H9 (cell line): ENCODE data around the gene ZNF562. TPM values are rescaled to one million over a fixed set of nuclear protein-coding genes. Genes with fewer than 3 reads are reported as not detected.

Source experiments
- DNase-seq: peaks from one replicate; pipeline ENCODE4 v3.0.0-alpha.2; 2017
- H2AFZ ChIP-seq: one replicate; pipeline ENCODE4 v1.6.1; 2013; ENCODE audit warnings: mild to moderate bottlenecking, low read length, control low read depth, moderate library complexity
- H2AK5ac ChIP-seq: 2 replicates; pipeline ENCODE4 v1.6.1; 2013; ENCODE audit warnings: low read length, control low read depth, mixed read lengths; ENCODE audit not compliant: insufficient read length
- H2BK120ac ChIP-seq: one replicate; pipeline ENCODE4 v1.6.1; 2013; ENCODE audit warnings: low read depth, mild to moderate bottlenecking, low read length, control low read depth, inconsistent platforms; ENCODE audit not compliant: poor library complexity, severe bottlenecking
- H2BK12ac ChIP-seq: 2 replicates; pipeline ENCODE4 v1.6.1; 2013; ENCODE audit warnings: low read length, control low read depth, mixed read lengths, low read depth; ENCODE audit not compliant: insufficient read length
- H2BK15ac ChIP-seq: 2 replicates; pipeline ENCODE4 v1.6.1; 2013; ENCODE audit warnings: low read depth, low read length, control low read depth
- H2BK20ac ChIP-seq: one replicate; pipeline ENCODE4 v1.6.1; 2013; ENCODE audit warnings: low read depth, mild to moderate bottlenecking, low read length, control low read depth, inconsistent platforms; ENCODE audit not compliant: poor library complexity, severe bottlenecking
- H2BK5ac ChIP-seq: 2 replicates; pipeline ENCODE4 v1.6.1; 2013; ENCODE audit warnings: low read length, control low read depth, mixed read lengths; ENCODE audit not compliant: insufficient read length
- H3K14ac ChIP-seq: 2 replicates; pipeline ENCODE4 v1.6.1; 2013; ENCODE audit warnings: low read length, control low read depth; ENCODE audit not compliant: insufficient read depth
- H3K18ac ChIP-seq: 2 replicates; pipeline ENCODE4 v1.6.1; 2013; ENCODE audit warnings: low read depth, mild to moderate bottlenecking, mixed read lengths, low read length, control low read depth; ENCODE audit not compliant: insufficient read length
- H3K23ac ChIP-seq: 2 replicates; pipeline ENCODE4 v1.6.1; 2013; ENCODE audit warnings: low read length, control low read depth, mixed read lengths, low read depth; ENCODE audit not compliant: insufficient read length
- H3K23me2 ChIP-seq: 2 replicates; pipeline ENCODE4 v1.6.1; 2013; ENCODE audit warnings: low read depth, mild to moderate bottlenecking, mixed read lengths, low read length, control low read depth; ENCODE audit not compliant: insufficient read length, poor library complexity, severe bottlenecking
- H3K27ac ChIP-seq: 2 replicates; pipeline ENCODE4 v1.5.1; 2013; ENCODE audit warnings: low read length, control low read depth, mixed read lengths, low read depth; ENCODE audit not compliant: insufficient read length
- H3K27me3 ChIP-seq: 2 replicates; pipeline ENCODE4 v1.6.1; 2013; ENCODE audit warnings: low read length, control low read depth, inconsistent platforms; ENCODE audit not compliant: insufficient read depth
- H3K4ac ChIP-seq: 2 replicates; pipeline ENCODE4 v1.6.1; 2013; ENCODE audit warnings: low read depth, mild to moderate bottlenecking, control low read depth, inconsistent platforms, low read length, moderate library complexity
- H3K4me1 ChIP-seq: 2 replicates; pipeline ENCODE4 v1.6.1; 2013; ENCODE audit warnings: low read length, control low read depth, inconsistent platforms; ENCODE audit not compliant: insufficient read depth
- H3K4me2 ChIP-seq: 2 replicates; pipeline ENCODE4 v1.6.1; 2013; ENCODE audit warnings: low read length, control low read depth, mixed read lengths; ENCODE audit not compliant: insufficient read length, insufficient read depth
- H3K56ac ChIP-seq: 2 replicates; pipeline ENCODE4 v1.6.1; 2013; ENCODE audit warnings: low read depth, mild to moderate bottlenecking, mixed read lengths, low read length, control low read depth; ENCODE audit not compliant: insufficient read length
- H3K79me1 ChIP-seq: 2 replicates; pipeline ENCODE4 v1.6.1; 2013; ENCODE audit warnings: low read depth, mild to moderate bottlenecking, moderate library complexity, low read length, control low read depth, inconsistent platforms; ENCODE audit not compliant: insufficient read depth, poor library complexity, severe bottlenecking
- H3K79me2 ChIP-seq: 2 replicates; pipeline ENCODE4 v1.6.1; 2013; ENCODE audit warnings: low read length, control low read depth, inconsistent platforms; ENCODE audit not compliant: insufficient read depth
- H3K9ac ChIP-seq: 2 replicates; pipeline ENCODE4 v1.6.1; 2013; ENCODE audit warnings: low read length, control low read depth, mixed read lengths; ENCODE audit not compliant: insufficient read length; ENCODE audit errors: extremely low read depth
- H3K9me3 ChIP-seq: one replicate; pipeline ENCODE4 v1.6.1; 2013; ENCODE audit warnings: low read depth, low read length, inconsistent platforms; ENCODE audit not compliant: control insufficient read depth
- H3T11ph ChIP-seq: one replicate; pipeline ENCODE4 v1.6.1; 2013; ENCODE audit warnings: mild to moderate bottlenecking, low read length, control low read depth, inconsistent platforms
- H4K20me1 ChIP-seq: one replicate; pipeline ENCODE4 v1.6.1; 2013; ENCODE audit not compliant: control insufficient read depth, insufficient read length, insufficient read depth
- H4K5ac ChIP-seq: 2 replicates; pipeline ENCODE4 v1.6.1; 2013; ENCODE audit warnings: low read depth, mild to moderate bottlenecking, mixed read lengths, low read length, control low read depth; ENCODE audit not compliant: insufficient read length
- H4K8ac ChIP-seq: replicated peaks from 2 replicates; pipeline ENCODE4 v1.6.1; 2013; ENCODE audit warnings: low read length, control low read depth, mixed read lengths, low read depth; ENCODE audit not compliant: insufficient read length
- H4K91ac ChIP-seq: 2 replicates; pipeline ENCODE4 v1.6.1; 2013; ENCODE audit warnings: low read depth, mild to moderate bottlenecking, moderate library complexity, mixed read lengths, low read length, control low read depth; ENCODE audit not compliant: insufficient read length
- H3K27ac Mint-ChIP-seq, 3 experiments: 2 replicates in 2 of 3; 3 replicates in 1 of 3; pipeline ENCODE4 v1.8.0; 2020 to 2021; ENCODE audit warnings: mixed read lengths in 3 of 3, mild to moderate bottlenecking in 1 of 3, moderate library complexity in 1 of 3
- H3K27me3 Mint-ChIP-seq: 2 replicates; pipeline ENCODE4 v1.8.0; 2021; ENCODE audit warnings: low read depth, mild to moderate bottlenecking, moderate library complexity, mixed read lengths
- H3K36me3 Mint-ChIP-seq, 3 experiments: 2 replicates in 2 of 3; 3 replicates in 1 of 3; pipeline ENCODE4 v1.8.0; 2020 to 2021; ENCODE audit warnings: low read depth in 3 of 3, mixed read lengths in 3 of 3; ENCODE audit not compliant: insufficient read depth in 1 of 3
- H3K4me1 Mint-ChIP-seq, 2 experiments: 2 replicates each; pipeline ENCODE4 v1.8.0; 2020; ENCODE audit warnings: mixed read lengths in 2 of 2
- H3K4me3 Mint-ChIP-seq, 2 experiments: 2 replicates in 1 of 2; 3 replicates in 1 of 2; pipeline ENCODE4 v1.8.0; 2020 to 2021; ENCODE audit warnings: mild to moderate bottlenecking in 2 of 2, mixed read lengths in 2 of 2, moderate library complexity in 1 of 2
- H3K9me3 Mint-ChIP-seq, 2 experiments: 2 replicates in 1 of 2; 3 replicates in 1 of 2; pipeline ENCODE4 v1.8.0; 2020; ENCODE audit warnings: mild to moderate bottlenecking in 2 of 2, mixed read lengths in 2 of 2, moderate library complexity in 1 of 2
- WGBS: extraction: QIAGEN DNeasy Blood & Tissue Kit; methylation state at CpG from one replicate; pipeline ENCODE4 v1.1.7; 2013; ENCODE audit warnings: missing lambda C conversion rate, low lambda C conversion rate, mixed read lengths; ENCODE audit not compliant: insufficient read length; ENCODE audit errors: extremely low coverage; 5-methylcytosine and 5-hydroxymethylcytosine counted together
- total RNA-seq: library from RNA; stranded (reverse); gene quantifications from 2 replicates; pipeline ENCODE4 v1.2.1, GENCODE V29; 2021
- TF ChIP-seq, protein P1 (sequence below): fragments of 200-600 bp; sonication (generic); conservative IDR thresholded peaks from 3 replicates; pipeline ENCODE4 v1.8.0; 2021; ENCODE audit warnings: antibody characterized with exemption, mild to moderate bottlenecking

Gene ZNF562
- total RNA-seq, 1 experiment from 2014 or later = 15.7 TPM

DNA sequence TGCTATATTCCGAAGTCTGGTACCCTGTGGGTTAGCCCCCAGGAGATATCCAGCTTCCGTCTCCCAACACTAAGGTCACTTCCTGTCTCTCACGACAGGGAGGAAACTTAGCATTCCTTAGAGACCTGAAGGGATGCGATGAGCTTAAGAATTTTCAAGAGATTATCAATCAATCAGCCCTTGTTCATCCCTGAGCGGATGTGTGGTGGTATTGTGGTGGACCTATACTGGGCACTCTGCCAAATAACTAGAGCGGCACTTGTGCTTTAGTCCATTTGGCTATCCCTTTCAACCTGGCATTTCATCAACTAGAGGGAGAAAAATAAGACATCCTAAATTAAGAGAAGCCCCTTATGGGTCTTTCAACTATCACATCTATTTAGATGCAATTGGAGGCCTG lies 30.9 kb upstream of the ZNF562 start:
- Histone ChIP-seq H2AK5ac (no peak overlapping the region), H3K79me2 (no peaks in the 10 kb centered on the region), H3K4me2 (no peak overlapping the region), H3K56ac (no peak overlapping the region), H2BK20ac (no peak overlapping the region), H2BK15ac (no peak overlapping the region), H2AFZ (no peak overlapping the region), H4K91ac (no peak overlapping the region), H3T11ph (no peak overlapping the region), H2BK120ac (no peak overlapping the region), H2BK12ac (no peak overlapping the region), H4K5ac (no peak overlapping the region), H3K9me3 (no peaks in the 10 kb centered on the region), H3K14ac (no peak overlapping the region), H2BK5ac (no peak overlapping the region), H4K20me1 (no peaks in the 10 kb centered on the region), H3K27me3 (no peaks in the 10 kb centered on the region), H3K23me2 (no peaks in the 10 kb centered on the region), H3K4me1 (no peaks in the 10 kb centered on the region), H3K27ac (no peak overlapping the region), H3K79me1 (no peaks in the 10 kb centered on the region), H3K4ac (no peak overlapping the region), H3K18ac (no peak overlapping the region), H3K9ac (no peak overlapping the region), H3K23ac (no peak overlapping the region), H4K8ac (no peak overlapping the region)
- DNase-seq = no peak
- Mint-ChIP-seq H3K4me1 (peaks cover 0 to 3% of the 10 kb centered on the region in 2 experiments; a peak in 1 of 4 replicates), H3K27ac (no peak overlapping the region), H3K9me3 (peaks cover 49 to 69% of the 10 kb centered on the region in 2 experiments), H3K4me3 (no peak overlapping the region), H3K27me3 (peaks cover 7% of the 10 kb centered on the region), H3K36me3 (peaks cover 0 to 10% (median 6%) of the 10 kb centered on the region in 3 experiments; a peak in 5 of 7 replicates)
- TF ChIP-seq, protein P1, sequence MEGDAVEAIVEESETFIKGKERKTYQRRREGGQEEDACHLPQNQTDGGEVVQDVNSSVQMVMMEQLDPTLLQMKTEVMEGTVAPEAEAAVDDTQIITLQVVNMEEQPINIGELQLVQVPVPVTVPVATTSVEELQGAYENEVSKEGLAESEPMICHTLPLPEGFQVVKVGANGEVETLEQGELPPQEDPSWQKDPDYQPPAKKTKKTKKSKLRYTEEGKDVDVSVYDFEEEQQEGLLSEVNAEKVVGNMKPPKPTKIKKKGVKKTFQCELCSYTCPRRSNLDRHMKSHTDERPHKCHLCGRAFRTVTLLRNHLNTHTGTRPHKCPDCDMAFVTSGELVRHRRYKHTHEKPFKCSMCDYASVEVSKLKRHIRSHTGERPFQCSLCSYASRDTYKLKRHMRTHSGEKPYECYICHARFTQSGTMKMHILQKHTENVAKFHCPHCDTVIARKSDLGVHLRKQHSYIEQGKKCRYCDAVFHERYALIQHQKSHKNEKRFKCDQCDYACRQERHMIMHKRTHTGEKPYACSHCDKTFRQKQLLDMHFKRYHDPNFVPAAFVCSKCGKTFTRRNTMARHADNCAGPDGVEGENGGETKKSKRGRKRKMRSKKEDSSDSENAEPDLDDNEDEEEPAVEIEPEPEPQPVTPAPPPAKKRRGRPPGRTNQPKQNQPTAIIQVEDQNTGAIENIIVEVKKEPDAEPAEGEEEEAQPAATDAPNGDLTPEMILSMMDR = no peak
- WGBS = no CpG with 5 or more reads among the region's 6 CpGs
